Sigmoid colon (tissue), 7 donors: ENCODE measurements around the gene SDC1. TPM values are rescaled to one million over a fixed set of nuclear protein-coding genes. Genes with fewer than 3 reads are reported as not detected.
"Not testable (repeated sequence)": the region's sequence is repeated elsewhere in the genome, so short reads cannot be mapped to it uniquely, and the experiment has no call there.

Experiments
- DNase-seq: peaks from one replicate; pipeline ENCODE4 v3.0.0-alpha.2; 2019
- H3K27ac ChIP-seq, 4 donors: fragments of 200-600 bp; sonication (generic); one replicate each; pipeline ENCODE4 v1.5.1; 2016 to 2019; ENCODE audit warnings: mild to moderate bottlenecking in 1 of 4
- H3K27me3 ChIP-seq, 3 donors: fragments of 200-600 bp; sonication (generic); one replicate each; pipeline ENCODE4 v1.5.1; 2019; ENCODE audit warnings: mild to moderate bottlenecking in 1 of 3
- H3K36me3 ChIP-seq, 4 donors: fragments of 200-600 bp; sonication (generic); one replicate each; pipeline ENCODE4 v1.5.1; 2016 to 2019
- H3K4me1 ChIP-seq, 4 donors: fragments of 200-600 bp; sonication (generic); one replicate each; pipeline ENCODE4 v1.5.1; 2017 to 2019
- H3K4me3 ChIP-seq, 4 donors: fragments of 200-600 bp; sonication (generic); one replicate each; pipeline ENCODE4 v1.5.1; 2017 to 2019; ENCODE audit warnings: mild to moderate bottlenecking in 2 of 4, moderate library complexity in 1 of 4
- H3K9me3 ChIP-seq, 4 donors: fragments of 200-600 bp in 3 of 4; sonication (generic) in 3 of 4; one replicate each; pipeline versions ENCODE4 v1.5.1 to v1.6.1; 2013 to 2019
- CTCF ChIP-seq, 4 experiments: fragments of 450-650 bp in 3 of 4; fragments of 200-600 bp in 1 of 4; IDR thresholded peaks; one replicate each; pipeline ENCODE4 v1.5.1; 2016 to 2019; ENCODE audit warnings: antibody characterized with exemption in 4 of 4, mild to moderate bottlenecking in 3 of 4, moderate library complexity in 2 of 4
- EP300 ChIP-seq, 4 donors: sonication (generic); formaldehyde crosslinking; IDR thresholded peaks; one replicate each; pipeline ENCODE4 v1.6.1; 2017; ENCODE audit warnings: antibody characterized with exemption in 4 of 4
- POLR2A ChIP-seq, 2 donors: fragments of 450-650 bp; IDR thresholded peaks; one replicate each; pipeline ENCODE4 v1.6.1; 2016; ENCODE audit warnings: antibody characterized with exemption in 2 of 2, mild to moderate bottlenecking in 2 of 2, moderate library complexity in 2 of 2
- POLR2AphosphoS5 ChIP-seq, 4 donors: sonication (generic); formaldehyde crosslinking; IDR thresholded peaks; one replicate each; pipeline ENCODE4 v1.6.1; 2017; ENCODE audit warnings: antibody characterized with exemption in 4 of 4
- WGBS, 2 donors: extraction: QIAGEN DNeasy Blood & Tissue Kit; methylation state at CpG; one replicate each; pipeline ENCODE4 v1.1.7; 2013; 5-methylcytosine and 5-hydroxymethylcytosine counted together
- intact Hi-C: fragments of 100-400 bp; cut with DNase I; formaldehyde crosslinking; loops from one replicate; pipeline ENCODE4 v1.15.1; 2023
- polyA plus RNA-seq, 3 donors: library from polyadenylated mRNA; stranded (reverse); fragments of 200-250 nt; gene quantifications; one replicate each; pipeline ENCODE4 v1.2.3, GENCODE V29; 2013
- total RNA-seq, 4 donors: library from RNA; depleted of rRNA; stranded (reverse); fragments of >200 nt; gene quantifications; one replicate each; pipeline ENCODE4 v1.1.0, GENCODE V29; 2016
- donor health status: healthy with polysubstance abuse.
- donor health status: Bipolar disorder and iron deficiency.
- donor health status: healthy.

Gene SDC1
- total and polyA plus RNA-seq, 7 donors, result 0.33 to 104 (median 8.0) TPM; not detected in 1

- H3K4me1 ChIP-seq, result no peaks in the 10 kb centered on the region
- TF ChIP-seq POLR2A (IDR thresholded peaks at IDR 0.05) (no peak), CTCF (IDR thresholded peaks at IDR 0.05) (no peak), POLR2AphosphoS5 (IDR thresholded peaks at IDR 0.05) (no peak), EP300 (IDR thresholded peaks at IDR 0.05) (no peak)
Measured at GRCh38 chr2:20257411-20257810, 32.5 kb upstream of the SDC1 start.

GRCh38 chr2:20254731-20255130 lies 29.8 kb upstream of the SDC1 start:
- H3K27me3 ChIP-seq, result no peaks in the 10 kb centered on the region
- no peak for DNase-seq
- TF ChIP-seq POLR2AphosphoS5 (IDR thresholded peaks at IDR 0.05) (no peak), POLR2A (IDR thresholded peaks at IDR 0.05) (no peak), EP300 (IDR thresholded peaks at IDR 0.05) (no peak), CTCF (IDR thresholded peaks at IDR 0.05) (no peak)
- no peaks in the 10 kb centered on the region for H3K4me1 ChIP-seq
- intact Hi-C loops, result no loop called here
- H3K9me3 ChIP-seq, result no peaks in the 10 kb centered on the region
- 86 to 95% methylated on average over 4 of the region's 4 CpGs for WGBS, 2 donors
- H3K27ac ChIP-seq, result no peak overlapping the region
- H3K4me3 ChIP-seq, result no peak overlapping the region
- H3K36me3 ChIP-seq, result peaks cover 18 to 87% (median 33%) of the 10 kb centered on the region in 4 donors

More at GRCh38 chr2:20257411-20257810, 32.5 kb upstream of the SDC1 start:
- Histone ChIP-seq H3K9me3 (no peaks in the 10 kb centered on the region), H3K27me3 (no peaks in the 10 kb centered on the region), H3K36me3 (peaks cover 14 to 83% (median 30%) of the 10 kb centered on the region in 4 donors), H3K27ac (no peak overlapping the region), H3K4me3 (no peak overlapping the region)
- no peak for DNase-seq
- intact Hi-C loops, result no loop called here
- WGBS, 2 donors, result 95 to 98% methylated on average over 1 of the region's 1 CpG

GRCh38 chr2:20250436-20250835 lies 25.5 kb upstream of the SDC1 start:
- Histone ChIP-seq H3K27ac (no peak overlapping the region), H3K4me1 (no peaks in the 10 kb centered on the region), H3K36me3 (peaks cover 14 to 86% (median 30%) of the 10 kb centered on the region in 4 donors), H3K27me3 (no peaks in the 10 kb centered on the region), H3K9me3 (no peaks in the 10 kb centered on the region), H3K4me3 (no peak overlapping the region)
- TF ChIP-seq POLR2A (IDR thresholded peaks at IDR 0.05) (no peak), POLR2AphosphoS5 (IDR thresholded peaks at IDR 0.05) (no peak), CTCF (IDR thresholded peaks at IDR 0.05) (no peak), EP300 (IDR thresholded peaks at IDR 0.05) (no peak)
- intact Hi-C loops, result no loop called here
- no peak for DNase-seq

GRCh38 chr2:20249170-20249569 lies 24.2 kb upstream of the SDC1 start:
- no peak overlapping the region for H3K4me3 ChIP-seq
- peaks cover 14 to 73% (median 23%) of the 10 kb centered on the region in 4 donors for H3K36me3 ChIP-seq
- no peaks in the 10 kb centered on the region for H3K9me3 ChIP-seq
- H3K27me3 ChIP-seq, result no peaks in the 10 kb centered on the region
- WGBS, 2 donors, result 86 to 94% methylated on average over 6 of the region's 6 CpGs
- intact Hi-C loops, result no loop called here
- DNase-seq, result no peak
- no peak overlapping the region for H3K27ac ChIP-seq
- TF ChIP-seq POLR2A (IDR thresholded peaks at IDR 0.05) (no peak), POLR2AphosphoS5 (IDR thresholded peaks at IDR 0.05) (no peak), EP300 (IDR thresholded peaks at IDR 0.05) (no peak), CTCF (IDR thresholded peaks at IDR 0.05) (no peak)
- H3K4me1 ChIP-seq, result no peaks in the 10 kb centered on the region

GRCh38 chr2:20247084-20247483 lies 22.2 kb upstream of the SDC1 start:
- no peak for TF ChIP-seq CTCF (IDR thresholded peaks at IDR 0.05)
- TF ChIP-seq POLR2AphosphoS5 (IDR thresholded peaks at IDR 0.05), result peak in 1 of 4 donors; percentile 35
- no peaks in the 10 kb centered on the region for H3K9me3 ChIP-seq
- no peaks in the 10 kb centered on the region for H3K27me3 ChIP-seq
- whole genome bisulfite sequencing, 2 donors, result 100% methylated on average over 1 of the region's 1 CpG
- no peak for DNase-seq
- H3K4me3 ChIP-seq, result no peak overlapping the region
- H3K4me1 ChIP-seq, result no peaks in the 10 kb centered on the region
- no peak overlapping the region for H3K27ac ChIP-seq
- intact Hi-C loops, result no loop called here
- peaks cover 4 to 53% (median 8%) of the 10 kb centered on the region in 4 donors for H3K36me3 ChIP-seq

- H3K9me3 ChIP-seq, H3K4me1 ChIP-seq, H3K27me3 ChIP-seq, DNase-seq, H3K27ac ChIP-seq, H3K4me3 ChIP-seq, intact Hi-C loops: not testable (repeated sequence)
- H3K36me3 ChIP-seq, result peaks cover 0 to 20% (median 0%) of the 10 kb centered on the region in 4 donors
- 84 to 92% methylated on average over 5 of the region's 5 CpGs for WGBS, 2 donors
Measured at GRCh38 chr2:20243637-20244036, 18.7 kb upstream of the SDC1 start.
